Activated B cell treated with CpG ODN at 0.5 μM for 24 hours (primary cell): ENCODE results near the gene OSBPL7. TPM values are rescaled to one million over a fixed set of nuclear protein-coding genes. Genes with fewer than 3 reads are reported as not detected.

Source experiments
- ATAC-seq: fragments of 200-7000 bp; cut with Tn5 transposase; one replicate; pipeline ENCODE4 v1.10.0; 2021; ENCODE audit warnings: low read depth, mild to moderate bottlenecking, moderate library complexity
- CTCF ChIA-PET: fragments of 350-600 bp; sonication (Branson Sonifier 250); formaldehyde crosslinking; loops from one replicate; lab custom pipeline; 2021; ENCODE audit warnings: antibody characterized with exemption; lab: Charles Lee
- POLR2A ChIA-PET: fragments of 350-600 bp; sonication (Branson Sonifier 250); formaldehyde crosslinking; loops from one replicate; lab custom pipeline; 2021; ENCODE audit warnings: antibody characterized with exemption; lab: Charles Lee
- DNase-seq: peaks from one replicate; pipeline ENCODE4 v3.0.0; 2022
- H3K27ac Mint-ChIP-seq: one replicate; pipeline ENCODE4 v1.8.0; 2020; ENCODE audit warnings: mixed read lengths
- H3K27me3 Mint-ChIP-seq: one replicate; pipeline ENCODE4 v1.8.0; 2021; ENCODE audit warnings: mixed read lengths
- H3K36me3 Mint-ChIP-seq: one replicate; pipeline ENCODE4 v1.8.0; 2021; ENCODE audit warnings: low read depth, mixed read lengths
- H3K4me1 Mint-ChIP-seq: one replicate; pipeline ENCODE4 v1.8.0; 2021; ENCODE audit warnings: mixed read lengths
- H3K4me3 Mint-ChIP-seq: one replicate; pipeline ENCODE4 v1.8.0; 2020; ENCODE audit warnings: mild to moderate bottlenecking, mixed read lengths
- H3K9me3 Mint-ChIP-seq: one replicate; pipeline ENCODE4 v1.8.0; 2020; ENCODE audit warnings: mixed read lengths
- intact Hi-C: fragments of 100-400 bp; cut with micrococcal nuclease; formaldehyde crosslinking; loops from one replicate; pipeline ENCODE4 v1.15.1; 2024
- total RNA-seq: library from RNA; stranded (reverse); gene quantifications from 2 replicates; pipeline ENCODE4 v1.2.3, GENCODE V29; 2022
- TF ChIP-seq, protein P1 (sequence below): fragments of 200-600 bp; IDR thresholded peaks from one replicate; pipeline ENCODE4 v1.8.0; 2022; ENCODE audit warnings: antibody characterized with exemption, mild to moderate bottlenecking

Gene OSBPL7, protein sequence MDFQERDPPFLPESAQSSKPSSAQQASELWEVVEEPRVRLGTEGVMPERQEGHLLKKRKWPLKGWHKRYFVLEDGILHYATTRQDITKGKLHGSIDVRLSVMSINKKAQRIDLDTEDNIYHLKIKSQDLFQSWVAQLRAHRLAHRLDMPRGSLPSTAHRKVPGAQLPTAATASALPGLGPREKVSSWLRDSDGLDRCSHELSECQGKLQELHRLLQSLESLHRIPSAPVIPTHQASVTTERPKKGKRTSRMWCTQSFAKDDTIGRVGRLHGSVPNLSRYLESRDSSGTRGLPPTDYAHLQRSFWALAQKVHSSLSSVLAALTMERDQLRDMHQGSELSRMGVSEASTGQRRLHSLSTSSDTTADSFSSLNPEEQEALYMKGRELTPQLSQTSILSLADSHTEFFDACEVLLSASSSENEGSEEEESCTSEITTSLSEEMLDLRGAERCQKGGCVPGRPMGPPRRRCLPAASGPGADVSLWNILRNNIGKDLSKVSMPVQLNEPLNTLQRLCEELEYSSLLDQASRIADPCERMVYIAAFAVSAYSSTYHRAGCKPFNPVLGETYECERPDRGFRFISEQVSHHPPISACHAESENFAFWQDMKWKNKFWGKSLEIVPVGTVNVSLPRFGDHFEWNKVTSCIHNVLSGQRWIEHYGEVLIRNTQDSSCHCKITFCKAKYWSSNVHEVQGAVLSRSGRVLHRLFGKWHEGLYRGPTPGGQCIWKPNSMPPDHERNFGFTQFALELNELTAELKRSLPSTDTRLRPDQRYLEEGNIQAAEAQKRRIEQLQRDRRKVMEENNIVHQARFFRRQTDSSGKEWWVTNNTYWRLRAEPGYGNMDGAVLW
- total RNA-seq, result 28.8 and 34.4 TPM in 2 replicates

- ATAC-seq (peak; percentile 98), DNase-seq (peak; percentile 55)
- POLR2A ChIA-PET, result interaction anchor here (0.5 to 2.6 kb wide), 8 partner anchors 10 to 148 kb away, joined by 3 to 53 read pairs (median 6); partner anchors contain the start of genes LRRC46, MRPL10, SCRN2 and SP2
- H3K4me3 Mint-ChIP-seq, result peak within 1 kb of the TSS; percentile 96
- TF ChIP-seq, protein P1, sequence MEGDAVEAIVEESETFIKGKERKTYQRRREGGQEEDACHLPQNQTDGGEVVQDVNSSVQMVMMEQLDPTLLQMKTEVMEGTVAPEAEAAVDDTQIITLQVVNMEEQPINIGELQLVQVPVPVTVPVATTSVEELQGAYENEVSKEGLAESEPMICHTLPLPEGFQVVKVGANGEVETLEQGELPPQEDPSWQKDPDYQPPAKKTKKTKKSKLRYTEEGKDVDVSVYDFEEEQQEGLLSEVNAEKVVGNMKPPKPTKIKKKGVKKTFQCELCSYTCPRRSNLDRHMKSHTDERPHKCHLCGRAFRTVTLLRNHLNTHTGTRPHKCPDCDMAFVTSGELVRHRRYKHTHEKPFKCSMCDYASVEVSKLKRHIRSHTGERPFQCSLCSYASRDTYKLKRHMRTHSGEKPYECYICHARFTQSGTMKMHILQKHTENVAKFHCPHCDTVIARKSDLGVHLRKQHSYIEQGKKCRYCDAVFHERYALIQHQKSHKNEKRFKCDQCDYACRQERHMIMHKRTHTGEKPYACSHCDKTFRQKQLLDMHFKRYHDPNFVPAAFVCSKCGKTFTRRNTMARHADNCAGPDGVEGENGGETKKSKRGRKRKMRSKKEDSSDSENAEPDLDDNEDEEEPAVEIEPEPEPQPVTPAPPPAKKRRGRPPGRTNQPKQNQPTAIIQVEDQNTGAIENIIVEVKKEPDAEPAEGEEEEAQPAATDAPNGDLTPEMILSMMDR, result no peak
- H3K27me3 Mint-ChIP-seq, result no peaks in the 10 kb centered on the region
- CTCF ChIA-PET, result interaction anchor here (0.9 to 1.8 kb wide), 4 partner anchors 10 to 68 kb away, joined by 4 to 5 read pairs (median 4); partner anchors contain the start of genes LRRC46, MRPL10 and SCRN2
- H3K36me3 Mint-ChIP-seq, result peaks cover 61% of the 10 kb centered on the region
- peaks cover 26% of the 10 kb centered on the region for H3K4me1 Mint-ChIP-seq
- intact Hi-C loops, result loop anchor here (1.0 kb wide), 1 partner anchor 10 kb away; the partner anchor contains the start of genes LRRC46 and MRPL10
- no peaks in the 10 kb centered on the region for H3K9me3 Mint-ChIP-seq
- H3K27ac Mint-ChIP-seq, result peak within 1 kb of the TSS; percentile 77
Observed at GRCh38 chr17:47821424-47822391, at the start of gene OSBPL7. OSBPL7 (minus strand) TSS chr17:47821794; CDS start chr17:47820278, 1,516 bp downstream.

GRCh38 chr17:47871048-47871447 lies 49.5 kb upstream of the OSBPL7 start:
- Mint-ChIP-seq H3K27me3 (peaks cover 62% of the 10 kb centered on the region), H3K27ac (no peak overlapping the region), H3K9me3 (no peaks in the 10 kb centered on the region), H3K36me3 (no peaks in the 10 kb centered on the region), H3K4me1 (peaks cover 9% of the 10 kb centered on the region), H3K4me3 (no peak overlapping the region)
- POLR2A ChIA-PET, result interaction anchor here (0.9 kb wide), 1 partner anchor 24 kb away, joined by 4 read pairs; no protein-coding TSS in a partner anchor
- intact Hi-C loops, result no loop called here
- no peak for ATAC-seq
- TF ChIP-seq, protein P1, result no peak
- CTCF ChIA-PET, result no interaction called here
- no peak for DNase-seq

GRCh38 chr17:47870056-47870455 lies 48.5 kb upstream of the OSBPL7 start:
- peaks cover 58% of the 10 kb centered on the region for H3K27me3 Mint-ChIP-seq
- DNase-seq (no peak), ATAC-seq (no peak)
- TF ChIP-seq, protein P1, result no peak
- H3K27ac Mint-ChIP-seq, result no peak overlapping the region
- intact Hi-C loops, result no loop called here
- H3K9me3 Mint-ChIP-seq, result no peaks in the 10 kb centered on the region
- H3K4me3 Mint-ChIP-seq, result no peak overlapping the region
- no peaks in the 10 kb centered on the region for H3K36me3 Mint-ChIP-seq
- ChIA-PET CTCF (interaction anchor here (0.8 kb wide), 1 partner anchor 27 kb away, joined by 3 read pairs; no protein-coding TSS in a partner anchor), POLR2A (no interaction called here)
- peaks cover 9% of the 10 kb centered on the region for H3K4me1 Mint-ChIP-seq

DNA sequence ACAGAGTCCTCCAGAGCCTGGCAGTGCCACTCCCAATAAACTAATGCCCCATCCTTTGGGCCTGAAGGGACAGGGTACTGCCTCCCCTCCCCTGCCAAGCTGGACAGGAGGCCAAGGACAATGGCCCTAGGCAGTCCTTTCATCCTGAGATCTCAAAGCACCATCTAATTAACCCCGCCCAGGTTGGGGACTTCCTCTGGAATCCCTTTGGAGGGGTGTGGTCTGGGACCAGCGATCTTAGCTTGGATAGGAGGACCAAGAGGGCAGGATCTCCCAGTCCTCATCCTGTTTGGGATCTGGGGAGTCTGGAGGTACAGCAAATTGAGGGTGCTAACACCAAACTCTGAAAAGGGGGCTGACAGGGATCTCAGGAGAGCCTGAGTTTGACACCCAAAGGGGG lies 47.5 kb upstream of the OSBPL7 start:
- Mint-ChIP-seq H3K4me1 (peaks cover 9% of the 10 kb centered on the region), H3K36me3 (no peaks in the 10 kb centered on the region), H3K27me3 (peaks cover 54% of the 10 kb centered on the region), H3K9me3 (no peaks in the 10 kb centered on the region), H3K27ac (no peak overlapping the region), H3K4me3 (no peak overlapping the region)
- POLR2A ChIA-PET, result no interaction called here
- TF ChIP-seq, protein P1, result no peak
- intact Hi-C loops, result no loop called here
- DNase-seq (no peak), ATAC-seq (no peak)
- CTCF ChIA-PET, result no interaction called here
